WTC11 (cell line): Measurements from ENCODE around the gene IL2RA.

Source experiments
- ATF1 ChIP-seq: sonication (generic); formaldehyde crosslinking; IDR thresholded peaks from 2 replicates; pipeline ENCODE4 v1.8.1; 2023; ENCODE audit warnings: mild to moderate bottlenecking, moderate library complexity, missing genetic modification reagents
- CTCF ChIP-seq: fragments of 200-600 bp; IDR thresholded peaks from 2 replicates; pipeline ENCODE4 v1.8.0; 2022; ENCODE audit warnings: antibody characterized with exemption
- HMGXB4 ChIP-seq: sonication (generic); formaldehyde crosslinking; IDR thresholded peaks from 2 replicates; pipeline ENCODE4 v1.8.1; 2023; ENCODE audit warnings: mild to moderate bottlenecking, moderate library complexity, missing genetic modification reagents
- JUN ChIP-seq: sonication (generic); formaldehyde crosslinking; IDR thresholded peaks from 2 replicates; pipeline ENCODE4 v1.8.0; 2023; ENCODE audit warnings: mild to moderate bottlenecking, missing genetic modification reagents
- NFYB ChIP-seq: sonication (generic); formaldehyde crosslinking; conservative IDR thresholded peaks from 2 replicates; pipeline ENCODE4 v1.8.0; 2022; ENCODE audit warnings: low read depth, missing genetic modification reagents
- NR3C1 ChIP-seq: sonication (generic); formaldehyde crosslinking; conservative IDR thresholded peaks from 2 replicates; pipeline ENCODE4 v1.8.1; 2023; ENCODE audit warnings: low read depth, mild to moderate bottlenecking, missing genetic modification reagents
- PRRX2 ChIP-seq: fragments of 250-450 bp; sonication (Bioruptor Pico); IDR thresholded peaks from 2 replicates; pipeline ENCODE4 v1.8.0; 2021; ENCODE audit warnings: mild to moderate bottlenecking
- USF2 ChIP-seq: sonication (generic); formaldehyde crosslinking; IDR thresholded peaks from 2 replicates; pipeline ENCODE4 v1.8.1; 2023; ENCODE audit warnings: mild to moderate bottlenecking, missing genetic modification reagents, moderate library complexity
- TF ChIP-seq, protein P1 (sequence below): sonication (generic); formaldehyde crosslinking; IDR thresholded peaks from 2 replicates; pipeline ENCODE4 v1.8.1; 2023; ENCODE audit warnings: mild to moderate bottlenecking, missing genetic modification reagents
- TF ChIP-seq, protein P2 (sequence below): sonication (generic); formaldehyde crosslinking; conservative IDR thresholded peaks from 2 replicates; pipeline ENCODE4 v1.8.1; 2023; ENCODE audit warnings: mild to moderate bottlenecking, low read depth, missing genetic modification reagents, moderate library complexity

DNA sequence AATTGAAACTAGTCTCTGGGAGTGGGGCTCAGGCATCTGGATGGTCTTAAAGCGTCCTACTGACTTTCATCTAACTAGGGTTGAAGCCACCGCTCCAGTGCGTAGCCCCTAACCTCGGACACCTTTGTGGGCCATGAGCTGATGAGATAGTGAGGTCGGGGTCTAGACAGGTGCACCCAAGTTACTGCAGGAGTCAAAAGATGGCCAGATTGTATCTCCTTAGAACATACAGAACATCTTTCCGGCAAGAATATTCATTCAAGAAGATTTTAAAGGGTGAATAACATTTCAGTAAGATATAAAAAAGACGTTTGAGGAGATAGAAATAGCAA, 47.2 kb upstream of the IL2RA start:
- no peak for TF ChIP-seq NR3C1 (CRISPR knock-in tag)
- TF ChIP-seq, protein P1, sequence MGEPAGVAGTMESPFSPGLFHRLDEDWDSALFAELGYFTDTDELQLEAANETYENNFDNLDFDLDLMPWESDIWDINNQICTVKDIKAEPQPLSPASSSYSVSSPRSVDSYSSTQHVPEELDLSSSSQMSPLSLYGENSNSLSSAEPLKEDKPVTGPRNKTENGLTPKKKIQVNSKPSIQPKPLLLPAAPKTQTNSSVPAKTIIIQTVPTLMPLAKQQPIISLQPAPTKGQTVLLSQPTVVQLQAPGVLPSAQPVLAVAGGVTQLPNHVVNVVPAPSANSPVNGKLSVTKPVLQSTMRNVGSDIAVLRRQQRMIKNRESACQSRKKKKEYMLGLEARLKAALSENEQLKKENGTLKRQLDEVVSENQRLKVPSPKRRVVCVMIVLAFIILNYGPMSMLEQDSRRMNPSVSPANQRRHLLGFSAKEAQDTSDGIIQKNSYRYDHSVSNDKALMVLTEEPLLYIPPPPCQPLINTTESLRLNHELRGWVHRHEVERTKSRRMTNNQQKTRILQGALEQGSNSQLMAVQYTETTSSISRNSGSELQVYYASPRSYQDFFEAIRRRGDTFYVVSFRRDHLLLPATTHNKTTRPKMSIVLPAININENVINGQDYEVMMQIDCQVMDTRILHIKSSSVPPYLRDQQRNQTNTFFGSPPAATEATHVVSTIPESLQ (CRISPR knock-in tag), result no peak
- no peak for TF ChIP-seq CTCF
- no peak for TF ChIP-seq ATF1 (CRISPR knock-in tag)
- no peak for TF ChIP-seq JUN (CRISPR knock-in tag)
- no peak for TF ChIP-seq HMGXB4
- TF ChIP-seq PRRX2 (CRISPR knock-in tag), result no peak
- TF ChIP-seq, protein P2, sequence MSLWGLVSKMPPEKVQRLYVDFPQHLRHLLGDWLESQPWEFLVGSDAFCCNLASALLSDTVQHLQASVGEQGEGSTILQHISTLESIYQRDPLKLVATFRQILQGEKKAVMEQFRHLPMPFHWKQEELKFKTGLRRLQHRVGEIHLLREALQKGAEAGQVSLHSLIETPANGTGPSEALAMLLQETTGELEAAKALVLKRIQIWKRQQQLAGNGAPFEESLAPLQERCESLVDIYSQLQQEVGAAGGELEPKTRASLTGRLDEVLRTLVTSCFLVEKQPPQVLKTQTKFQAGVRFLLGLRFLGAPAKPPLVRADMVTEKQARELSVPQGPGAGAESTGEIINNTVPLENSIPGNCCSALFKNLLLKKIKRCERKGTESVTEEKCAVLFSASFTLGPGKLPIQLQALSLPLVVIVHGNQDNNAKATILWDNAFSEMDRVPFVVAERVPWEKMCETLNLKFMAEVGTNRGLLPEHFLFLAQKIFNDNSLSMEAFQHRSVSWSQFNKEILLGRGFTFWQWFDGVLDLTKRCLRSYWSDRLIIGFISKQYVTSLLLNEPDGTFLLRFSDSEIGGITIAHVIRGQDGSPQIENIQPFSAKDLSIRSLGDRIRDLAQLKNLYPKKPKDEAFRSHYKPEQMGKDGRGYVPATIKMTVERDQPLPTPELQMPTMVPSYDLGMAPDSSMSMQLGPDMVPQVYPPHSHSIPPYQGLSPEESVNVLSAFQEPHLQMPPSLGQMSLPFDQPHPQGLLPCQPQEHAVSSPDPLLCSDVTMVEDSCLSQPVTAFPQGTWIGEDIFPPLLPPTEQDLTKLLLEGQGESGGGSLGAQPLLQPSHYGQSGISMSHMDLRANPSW (CRISPR knock-in tag), result no peak
- no peak for TF ChIP-seq USF2 (CRISPR knock-in tag)
- no peak for TF ChIP-seq NFYB (CRISPR knock-in tag)
